ENCODE results near the gene GMPR.

The GMPR gene

GRCh38 chr6:16205377-16206144 lies 32.8 kb upstream of the GMPR start:
- Histone ChIP-seq H4K20me1 (ENCODE audit: low read depth, low read length) (no peaks in the 10 kb centered on the region), H3K4me2 (ENCODE audit: low read depth, low read length, poor library complexity, severe bottlenecking) (peak overlapping the region; percentile 55), H3K27me3 (ENCODE audit: low read length) (no peaks in the 10 kb centered on the region), H3K9me3 (ENCODE audit: insufficient read depth, low read length) (no peaks in the 10 kb centered on the region), H3K9ac (ENCODE audit: low read length) (peak overlapping the region; percentile 48), H2AFZ (ENCODE audit: low read depth, low read length, severe bottlenecking) (peak overlapping the region; percentile 5), H3K4me3 (ENCODE audit: insufficient read depth, low read length, poor library complexity, severe bottlenecking) (peak overlapping the region; percentile 22), H3F3A (ENCODE audit: insufficient read depth) (peaks cover 42% of the 10 kb centered on the region), H3K27ac (ENCODE audit: low read depth, low read length) (peak overlapping the region; percentile 90), H3K79me2 (ENCODE audit: insufficient read depth, low read length) (no peaks in the 10 kb centered on the region), H3K36me3 (ENCODE audit: low read length) (no peaks in the 10 kb centered on the region), H3K9me2 (replicated peaks; ENCODE audit: insufficient read depth, low read length) (no peaks in the 10 kb centered on the region)
- TF ChIP-seq EZH2phosphoT487 (conservative IDR thresholded peaks at IDR 0.05; ENCODE audit: low read length): no peak
- TF ChIP-seq, protein P1, sequence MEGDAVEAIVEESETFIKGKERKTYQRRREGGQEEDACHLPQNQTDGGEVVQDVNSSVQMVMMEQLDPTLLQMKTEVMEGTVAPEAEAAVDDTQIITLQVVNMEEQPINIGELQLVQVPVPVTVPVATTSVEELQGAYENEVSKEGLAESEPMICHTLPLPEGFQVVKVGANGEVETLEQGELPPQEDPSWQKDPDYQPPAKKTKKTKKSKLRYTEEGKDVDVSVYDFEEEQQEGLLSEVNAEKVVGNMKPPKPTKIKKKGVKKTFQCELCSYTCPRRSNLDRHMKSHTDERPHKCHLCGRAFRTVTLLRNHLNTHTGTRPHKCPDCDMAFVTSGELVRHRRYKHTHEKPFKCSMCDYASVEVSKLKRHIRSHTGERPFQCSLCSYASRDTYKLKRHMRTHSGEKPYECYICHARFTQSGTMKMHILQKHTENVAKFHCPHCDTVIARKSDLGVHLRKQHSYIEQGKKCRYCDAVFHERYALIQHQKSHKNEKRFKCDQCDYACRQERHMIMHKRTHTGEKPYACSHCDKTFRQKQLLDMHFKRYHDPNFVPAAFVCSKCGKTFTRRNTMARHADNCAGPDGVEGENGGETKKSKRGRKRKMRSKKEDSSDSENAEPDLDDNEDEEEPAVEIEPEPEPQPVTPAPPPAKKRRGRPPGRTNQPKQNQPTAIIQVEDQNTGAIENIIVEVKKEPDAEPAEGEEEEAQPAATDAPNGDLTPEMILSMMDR (IDR thresholded peaks at IDR 0.05; ENCODE audit: insufficient read depth, low read length, poor library complexity, severe bottlenecking): no peak

GRCh38 chr6:16206595-16207037 lies 31.8 kb upstream of the GMPR start:
- Histone ChIP-seq H3K4me2 (ENCODE audit: low read depth, low read length, poor library complexity, severe bottlenecking) (peak overlapping the region; percentile 55), H3K9ac (ENCODE audit: low read length) (peak overlapping the region; percentile 48), H3K9me2 (replicated peaks; ENCODE audit: insufficient read depth, low read length) (no peaks in the 10 kb centered on the region), H4K20me1 (ENCODE audit: low read depth, low read length) (no peaks in the 10 kb centered on the region), H3F3A (ENCODE audit: insufficient read depth) (peaks cover 38% of the 10 kb centered on the region), H3K27me3 (ENCODE audit: low read length) (no peaks in the 10 kb centered on the region), H3K4me3 (ENCODE audit: insufficient read depth, low read length, poor library complexity, severe bottlenecking) (no peak overlapping the region), H2AFZ (ENCODE audit: low read depth, low read length, severe bottlenecking) (peak overlapping the region; percentile 5), H3K27ac (ENCODE audit: low read depth, low read length) (peak overlapping the region; percentile 90), H3K36me3 (ENCODE audit: low read length) (no peaks in the 10 kb centered on the region), H3K9me3 (ENCODE audit: insufficient read depth, low read length) (no peaks in the 10 kb centered on the region), H3K79me2 (ENCODE audit: insufficient read depth, low read length) (no peaks in the 10 kb centered on the region)
- TF ChIP-seq, protein P1 (IDR thresholded peaks at IDR 0.05; ENCODE audit: insufficient read depth, low read length, poor library complexity, severe bottlenecking): peak; percentile 99
- no peak for TF ChIP-seq EZH2phosphoT487 (conservative IDR thresholded peaks at IDR 0.05; ENCODE audit: low read length)

- Histone ChIP-seq H3F3A (ENCODE audit: insufficient read depth) (peaks cover 25% of the 10 kb centered on the region), H3K27me3 (ENCODE audit: low read length) (no peaks in the 10 kb centered on the region), H3K4me2 (ENCODE audit: low read depth, low read length, poor library complexity, severe bottlenecking) (no peak overlapping the region), H3K36me3 (ENCODE audit: low read length) (no peaks in the 10 kb centered on the region), H3K9me2 (replicated peaks; ENCODE audit: insufficient read depth, low read length) (no peaks in the 10 kb centered on the region), H3K9me3 (ENCODE audit: insufficient read depth, low read length) (no peaks in the 10 kb centered on the region), H3K27ac (ENCODE audit: low read depth, low read length) (no peak overlapping the region), H3K9ac (ENCODE audit: low read length) (no peak overlapping the region), H2AFZ (ENCODE audit: low read depth, low read length, severe bottlenecking) (no peak overlapping the region), H3K79me2 (ENCODE audit: insufficient read depth, low read length) (no peaks in the 10 kb centered on the region), H3K4me3 (ENCODE audit: insufficient read depth, low read length, poor library complexity, severe bottlenecking) (no peak overlapping the region), H4K20me1 (ENCODE audit: low read depth, low read length) (no peaks in the 10 kb centered on the region)
- TF ChIP-seq, protein P1 (IDR thresholded peaks at IDR 0.05; ENCODE audit: insufficient read depth, low read length, poor library complexity, severe bottlenecking): no peak
- no peak for TF ChIP-seq EZH2phosphoT487 (conservative IDR thresholded peaks at IDR 0.05; ENCODE audit: low read length)
Measured at GRCh38 chr6:16208989-16209388, 29.4 kb upstream of the GMPR start.

All from SU-DHL-6 (cell line).